Caki2 (cell line): ENCODE results near the gene CDK18. TPM values are rescaled to one million over a fixed set of nuclear protein-coding genes. Genes with fewer than 3 reads are reported as not detected.

Source experiments
- DNase-seq: peaks from one replicate; pipeline ENCODE4 v3.0.0-alpha.2; 2015; ENCODE audit warnings: low read depth
- in situ Hi-C: cut with HindIII; loops from 2 replicates; pipeline ENCODE4 v1.10.0; 2016; ENCODE audit warnings: low sequenced_read_pairs, low pct_unique_long_range_greater_than_20kb, mixed read lengths
- total RNA-seq: library from RNA; depleted of rRNA; stranded (reverse); fragments of >200 nt; shearing (Covaris generic); gene quantifications from 2 replicates; pipeline ENCODE4 v1.2.3, GENCODE V29; 2014; ENCODE audit warnings: low replicate concordance; rRNA removed

The CDK18 gene
- total RNA-seq, result 4.5 and 17.4 TPM in 2 replicates

DNA sequence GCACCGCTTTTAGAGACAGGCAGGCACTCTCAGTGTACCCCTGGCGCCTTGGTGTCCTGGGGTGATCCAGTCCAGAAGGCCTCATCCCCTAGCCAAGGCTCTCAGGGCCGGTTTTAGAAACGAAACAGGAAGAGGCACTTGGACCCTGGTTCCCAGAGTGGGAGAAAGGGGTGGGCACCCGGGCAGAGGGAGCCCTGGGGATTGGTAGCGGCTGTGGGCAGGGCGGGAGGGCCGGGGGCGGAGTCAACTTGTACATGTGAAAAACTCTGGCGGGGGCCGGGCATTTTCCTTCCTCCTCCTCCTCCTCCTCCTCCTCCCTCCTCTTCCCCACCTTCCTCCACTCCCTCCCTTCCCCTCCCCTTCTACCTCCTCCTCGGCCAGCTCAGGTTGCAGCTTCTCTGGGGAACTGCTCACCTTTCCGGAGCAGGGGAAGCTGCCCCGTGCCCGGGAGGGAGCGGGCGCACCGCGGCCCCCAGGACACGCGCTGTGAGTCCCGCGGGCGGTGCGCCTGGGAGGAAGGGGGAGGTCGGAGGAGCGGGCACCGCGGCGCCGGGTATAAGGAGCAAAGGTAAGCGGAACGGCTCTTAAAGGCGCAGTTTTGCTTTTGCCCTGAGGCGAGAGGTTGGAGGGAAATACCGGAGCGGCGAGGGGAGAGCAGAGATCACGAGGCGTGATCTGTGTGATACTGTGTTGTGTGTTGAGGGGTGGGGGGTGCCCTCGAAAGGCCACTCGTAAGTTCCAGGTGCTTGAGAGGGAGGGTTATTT lies at the start of gene CDK18:
TSS of gene CDK18 (plus strand) at position 359 of the 765 bp plus-strand sequence. CDS start 18,499 bp downstream, outside the sequence.
- in situ Hi-C loops, result no loop called here
- DNase-seq, result peak; percentile 85

DNA sequence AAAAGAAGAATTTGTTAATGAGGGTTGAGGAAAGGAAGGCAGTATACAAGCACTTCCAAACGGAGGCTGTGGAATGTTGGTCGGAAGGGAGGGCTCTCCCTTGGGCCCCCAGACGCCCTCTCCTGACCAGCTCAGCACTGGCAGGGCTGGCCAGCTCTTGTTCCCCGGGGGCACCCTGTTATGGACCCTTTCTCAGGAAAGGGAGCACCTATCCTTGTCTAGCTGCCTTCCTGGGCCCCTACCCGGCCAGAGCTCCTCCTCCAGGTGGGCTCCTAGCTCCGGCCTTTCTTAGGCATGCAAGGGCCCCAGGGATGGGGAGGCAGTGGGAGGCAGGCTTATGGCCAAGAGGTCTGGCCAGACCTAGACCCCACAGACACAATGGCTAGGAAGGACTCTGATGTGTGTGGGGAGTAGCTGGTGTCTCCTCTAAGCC lies 49.5 kb upstream of the CDK18 start:
- DNase-seq, result no peak
- in situ Hi-C loops, result no loop called here

DNA sequence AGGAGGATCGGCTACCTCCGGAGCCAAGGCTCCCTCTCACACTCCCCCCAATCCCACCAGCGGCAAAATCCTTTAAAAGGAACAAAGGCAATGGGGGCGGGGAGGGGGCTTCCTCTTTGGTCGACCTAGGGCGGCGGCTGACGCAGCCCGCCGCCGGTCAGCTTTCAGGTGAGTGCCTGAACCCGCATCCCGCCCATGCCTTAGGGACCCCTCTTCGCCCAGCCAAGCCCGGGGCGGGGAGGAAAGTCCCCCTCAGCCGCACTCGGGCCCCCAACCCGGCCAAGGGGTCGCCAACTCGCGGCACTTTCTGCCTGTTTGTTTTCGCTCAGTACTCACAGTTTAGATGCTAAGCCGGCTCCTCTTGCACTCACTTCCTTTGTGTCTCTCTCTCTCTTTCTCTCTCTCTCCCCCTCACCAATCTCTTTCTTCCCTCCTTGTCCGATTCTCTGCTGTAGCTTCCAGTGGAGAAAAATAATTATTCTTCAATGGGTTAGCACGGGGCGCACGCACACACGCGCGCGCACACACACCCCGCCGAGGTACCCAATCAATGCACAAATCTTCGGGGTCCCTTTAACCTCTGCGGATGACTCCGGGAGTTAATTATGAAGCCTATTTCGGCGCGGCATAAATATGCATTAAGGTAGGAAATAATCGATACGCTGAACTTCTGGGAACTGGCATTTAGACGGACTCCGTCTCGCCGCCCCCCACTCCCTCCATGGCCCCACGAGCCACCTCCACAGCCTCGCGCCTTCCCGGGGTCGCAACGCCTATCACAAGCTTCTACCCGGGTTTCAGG lies 48.7 kb upstream of the CDK18 start, which contains the start of gene BLACAT1:
TSS of gene BLACAT1 (minus strand) at position 465 of the 802 bp plus-strand sequence.
- in situ Hi-C loops, result no loop called here

DNA sequence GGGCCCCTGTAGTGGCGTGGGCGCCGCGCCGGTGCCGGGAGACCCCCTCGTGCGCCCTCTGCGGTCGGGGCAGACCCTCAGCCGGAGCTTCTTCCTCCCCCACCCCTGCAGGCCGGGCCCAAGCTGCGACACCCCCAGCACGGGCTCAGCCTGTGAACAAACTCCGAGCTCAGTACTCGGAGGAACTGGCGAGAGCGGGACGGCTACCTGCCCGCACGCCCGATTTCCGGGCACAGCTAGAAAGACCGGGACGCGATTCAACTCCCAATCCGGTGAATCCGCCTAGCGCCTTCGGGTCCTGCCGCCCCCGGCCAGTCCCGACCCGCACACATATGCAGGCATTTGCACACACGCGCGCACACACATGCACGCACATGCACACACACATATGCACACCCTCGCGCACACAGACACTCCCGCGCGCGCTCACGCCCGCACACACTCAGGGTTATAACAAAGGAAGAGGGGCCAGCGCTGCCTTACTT lies 48.0 kb upstream of the CDK18 start:
- DNase-seq, result no peak
- in situ Hi-C loops, result no loop called here

More for the DNA sequence above, 48.7 kb upstream of the CDK18 start, which contains the start of gene BLACAT1:
- no peak for DNase-seq

DNA sequence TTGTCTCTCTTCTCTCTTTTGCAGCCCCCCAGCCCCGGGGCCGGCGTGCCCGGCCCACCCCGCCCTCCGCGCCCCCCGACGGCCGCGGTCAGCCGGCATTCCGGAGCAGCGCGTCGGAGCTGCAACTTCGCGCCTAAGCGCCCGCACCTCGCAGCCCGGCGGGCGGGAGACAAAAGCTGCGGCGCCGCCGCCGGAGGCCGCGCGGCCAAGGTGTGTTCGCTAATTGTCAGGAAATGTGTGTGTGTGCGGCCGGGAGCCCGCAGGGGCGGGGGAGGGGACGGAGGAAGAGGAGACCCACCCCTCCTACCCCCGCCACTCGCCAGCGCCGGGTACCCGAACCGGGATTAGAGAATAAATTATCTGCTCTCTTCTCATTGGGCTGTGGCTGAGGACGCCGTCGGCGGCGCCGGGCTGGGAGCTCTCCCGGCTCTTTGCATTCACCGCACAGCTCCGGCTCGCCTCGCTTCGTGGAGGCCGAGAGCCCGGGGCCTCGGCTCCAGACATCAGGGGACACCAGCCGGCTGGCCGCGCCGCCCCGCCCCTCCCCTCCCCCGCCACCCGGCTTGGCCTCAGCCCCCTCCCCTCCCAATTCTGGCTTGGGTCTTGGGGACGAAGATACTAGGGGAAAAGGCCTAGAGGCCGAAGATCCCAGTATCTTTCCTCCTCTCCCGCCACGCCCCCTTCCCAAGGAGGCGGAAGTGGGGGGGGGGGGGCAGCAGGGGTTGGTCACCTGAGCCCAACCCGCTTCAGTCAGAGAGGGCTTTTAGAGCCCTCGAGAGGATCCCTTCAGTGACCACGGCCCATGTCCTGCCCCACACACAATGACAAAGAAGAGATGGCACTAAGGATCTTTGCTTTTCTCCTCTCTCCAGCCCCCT lies 47.4 kb upstream of the CDK18 start:
- no peak for DNase-seq
- in situ Hi-C loops, result no loop called here

DNA sequence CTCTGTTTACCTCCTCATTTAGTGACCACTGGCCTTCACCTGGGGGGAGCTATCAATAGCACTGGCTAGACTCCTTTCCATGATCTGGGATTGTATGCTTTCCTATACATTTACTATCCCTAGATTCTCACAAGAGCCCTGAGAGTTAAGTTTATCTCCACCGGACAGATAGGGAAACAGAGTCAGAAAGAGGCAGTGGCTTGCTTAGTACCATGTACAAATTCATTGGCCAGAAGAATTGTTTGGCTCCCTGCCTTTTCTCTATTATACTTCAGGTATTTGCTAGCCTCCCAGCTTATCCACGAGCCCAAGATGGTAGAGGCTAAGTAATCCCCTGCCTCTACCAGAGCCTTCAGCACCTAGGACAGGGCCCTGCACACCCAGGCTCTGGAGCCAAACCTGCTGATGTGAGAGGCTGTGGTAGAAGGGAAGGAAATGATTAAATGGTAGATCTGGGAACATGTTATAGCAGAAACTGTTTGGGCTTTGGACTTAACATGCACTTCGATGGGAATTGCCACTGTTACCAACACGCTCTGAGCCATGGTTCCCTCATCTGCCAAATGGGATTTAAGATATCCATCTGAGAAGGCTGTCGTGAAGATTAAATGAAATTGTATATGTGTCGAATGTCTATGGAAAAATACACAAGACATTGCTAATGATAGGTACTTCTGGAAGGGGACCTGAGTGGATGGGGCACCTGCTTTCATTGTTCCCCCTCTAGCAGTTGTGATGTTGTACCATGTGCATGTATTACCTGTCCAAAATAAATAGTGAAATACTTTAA lies 45.5 kb upstream of the CDK18 start:
- peak; percentile 46 for DNase-seq
- in situ Hi-C loops, result no loop called here

DNA sequence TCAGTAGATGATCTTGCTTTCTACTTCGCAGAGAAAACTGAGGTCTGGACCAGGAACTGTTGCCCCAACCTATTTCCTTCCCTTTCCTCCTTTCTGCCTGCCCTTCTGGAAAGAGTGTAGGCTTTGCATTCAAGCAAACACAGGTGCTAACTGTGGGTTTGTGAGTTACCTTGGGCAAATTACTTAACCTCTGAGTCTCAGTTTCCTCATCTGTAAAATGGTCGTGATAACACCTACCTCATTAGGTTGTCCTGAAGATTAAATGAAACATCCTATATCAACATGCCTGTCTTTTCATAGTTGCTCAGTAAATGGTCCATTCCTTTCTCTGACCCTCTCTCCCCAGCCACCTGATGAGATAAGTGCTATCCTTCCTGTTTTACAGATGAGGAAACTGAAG lies 39.1 kb upstream of the CDK18 start:
- in situ Hi-C loops, result no loop called here
- DNase-seq, result no peak

DNA sequence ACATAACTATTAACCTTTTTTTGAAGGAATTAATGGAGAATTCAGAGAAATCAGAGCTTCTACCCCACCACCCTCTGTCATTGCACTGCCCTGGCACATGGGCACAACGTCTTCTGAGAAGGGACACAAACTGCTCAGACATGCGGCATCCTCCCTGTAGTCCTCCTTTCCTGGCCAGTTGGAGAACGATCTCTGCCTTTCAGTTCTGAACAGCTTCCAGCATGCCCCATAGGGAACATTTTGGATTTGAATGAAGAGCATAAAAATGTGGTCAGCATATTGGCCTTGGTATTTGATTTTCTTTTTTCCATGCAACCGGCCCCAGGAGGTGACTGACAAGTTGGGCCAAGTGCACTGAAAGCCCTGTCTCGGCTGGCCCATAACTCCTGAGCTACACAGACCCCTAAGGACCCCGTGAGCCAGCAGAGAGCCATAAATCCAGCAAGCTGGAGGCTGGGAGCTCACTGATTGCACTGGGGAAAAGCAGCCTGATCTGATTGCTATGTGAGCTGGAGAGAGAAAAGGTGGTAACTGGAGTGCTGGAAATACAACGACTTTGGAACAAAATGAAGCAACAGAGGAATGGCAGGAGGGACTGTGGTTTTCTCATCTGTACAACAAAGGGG lies 37.8 kb upstream of the CDK18 start:
- in situ Hi-C loops, result no loop called here

DNA sequence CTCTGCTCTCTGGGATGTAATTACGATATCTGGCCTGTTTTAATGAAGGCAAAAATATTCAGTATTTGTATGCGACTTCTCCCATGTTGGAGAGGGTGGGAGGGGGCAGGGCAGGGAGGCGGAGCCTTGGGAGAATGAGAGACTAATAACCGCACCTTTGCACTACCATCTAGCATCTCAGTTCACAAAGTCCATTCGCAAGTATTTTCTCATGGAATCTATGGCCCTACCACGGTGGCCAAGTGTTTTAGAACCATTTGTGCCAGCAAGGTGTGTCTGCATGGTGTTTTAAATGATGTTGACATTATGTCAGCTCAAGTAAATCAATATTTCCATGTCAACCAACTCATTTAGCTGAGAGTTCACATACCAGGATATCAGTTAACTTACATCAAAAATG lies 34.3 kb upstream of the CDK18 start:
- in situ Hi-C loops, result no loop called here
- no peak for DNase-seq

More for the DNA sequence above, 37.8 kb upstream of the CDK18 start:
- DNase-seq, result no peak

DNA sequence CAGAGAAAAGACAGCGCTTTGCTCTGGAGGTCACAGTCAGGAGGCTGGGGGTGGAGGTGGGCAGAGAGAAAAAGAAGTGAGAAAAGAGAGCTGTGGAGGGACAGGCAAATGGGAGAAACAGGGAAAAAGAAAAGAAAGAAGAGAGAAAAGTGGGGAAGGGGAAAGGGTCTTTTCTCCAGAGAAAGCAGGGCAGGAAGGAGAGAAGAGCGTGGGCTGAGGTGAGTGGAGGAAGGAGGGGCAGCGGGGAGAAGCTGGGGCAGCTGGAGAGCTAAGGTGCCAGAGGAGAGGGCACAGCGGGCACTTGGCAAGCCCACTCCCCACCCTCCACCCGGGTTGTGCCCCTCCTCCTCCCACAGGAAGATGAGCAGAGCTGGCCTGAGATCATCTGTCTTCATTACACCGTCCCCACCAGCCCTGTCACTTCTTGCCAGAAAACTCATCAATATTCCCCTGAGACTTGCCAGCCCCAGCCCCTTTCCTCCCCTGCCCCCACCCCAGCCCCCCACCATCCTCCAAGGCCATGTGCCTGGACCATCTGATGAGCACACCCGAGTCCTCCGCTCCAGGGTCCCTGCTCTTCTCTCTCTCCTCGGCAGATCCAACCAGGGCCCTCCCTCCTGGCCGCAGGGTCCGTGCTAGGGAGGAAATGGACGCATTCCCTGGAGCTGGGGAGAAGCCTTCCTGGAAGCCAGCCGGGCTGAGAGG lies 31.6 kb upstream of the CDK18 start:
- no peak for DNase-seq
- in situ Hi-C loops, result no loop called here

DNA sequence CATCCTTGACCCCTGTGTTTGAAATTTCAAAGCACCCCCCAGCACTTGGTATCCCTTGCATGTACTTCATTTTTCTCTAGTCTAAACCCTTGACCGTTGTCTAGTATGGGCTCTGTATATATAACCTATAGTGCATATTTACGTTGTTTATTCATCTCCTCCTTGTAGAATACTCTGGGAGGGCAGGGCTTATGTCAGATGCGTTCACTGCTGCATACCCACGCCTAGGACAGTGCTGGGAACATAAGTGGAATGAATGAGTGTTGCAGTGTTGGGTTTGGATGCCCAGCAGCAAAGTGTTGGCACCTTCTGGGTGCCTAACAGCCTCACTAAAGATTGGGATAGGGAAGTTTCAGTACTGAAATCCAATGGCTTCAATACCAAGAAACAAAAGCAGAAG lies 31.0 kb upstream of the CDK18 start:
- no peak for DNase-seq
- in situ Hi-C loops, result no loop called here

DNA sequence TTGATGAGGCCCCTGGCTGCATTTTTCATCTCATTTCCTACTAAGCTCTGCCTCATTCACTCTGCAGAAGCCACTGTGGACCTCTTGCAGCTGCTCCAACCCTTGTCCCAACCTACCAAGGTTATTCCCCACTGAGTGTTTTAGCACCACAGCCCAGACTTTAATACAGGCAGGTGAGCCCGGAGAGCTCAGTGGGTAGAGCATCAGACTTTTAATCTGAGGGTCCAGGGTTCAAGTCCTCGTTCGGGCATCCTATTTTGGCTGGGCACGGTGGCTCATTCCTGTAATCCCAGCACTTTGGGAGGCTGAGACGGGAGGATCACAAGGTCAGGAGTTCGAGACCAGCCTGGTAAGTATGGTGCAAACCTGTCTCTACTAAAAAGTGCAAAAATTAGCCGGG lies 30.5 kb upstream of the CDK18 start:
- in situ Hi-C loops, result no loop called here
- no peak for DNase-seq

DNA sequence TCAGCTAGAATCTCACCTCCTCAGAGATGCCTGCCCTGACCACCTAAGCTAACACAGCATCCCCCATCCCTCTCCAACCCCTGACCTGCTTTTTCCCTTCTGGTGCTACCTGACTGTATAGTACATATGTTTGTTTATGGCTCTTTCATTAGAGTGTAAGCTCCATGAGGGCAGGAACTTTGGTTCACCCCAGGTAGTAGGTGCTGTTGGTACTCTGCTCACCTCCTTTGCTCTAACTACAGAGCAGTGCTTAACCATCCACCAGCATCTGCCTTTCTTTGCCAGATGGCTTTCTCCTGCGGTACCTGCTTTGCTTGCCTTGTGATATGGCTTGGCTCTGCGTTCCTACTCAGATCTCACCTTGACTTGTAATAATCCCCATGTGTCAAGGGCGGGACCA lies 29.9 kb upstream of the CDK18 start:
- in situ Hi-C loops, result no loop called here
- no peak for DNase-seq

DNA sequence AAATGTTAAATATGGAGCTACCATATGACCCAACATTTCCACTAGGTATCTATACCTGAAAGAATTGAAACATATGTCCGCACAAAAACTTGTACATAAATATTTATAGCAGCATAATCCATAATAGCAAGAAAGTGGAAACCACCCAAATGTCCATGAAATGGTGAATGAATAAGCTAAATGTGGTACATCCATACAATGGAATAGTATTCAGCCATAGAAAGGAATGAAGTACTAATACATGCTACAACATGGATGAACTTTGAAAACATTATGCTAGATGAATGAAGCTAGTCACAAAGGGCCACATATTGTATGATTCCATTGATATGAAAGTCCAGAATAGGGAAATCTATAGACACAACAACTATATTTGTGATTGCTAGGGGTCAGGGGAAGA lies 28.6 kb upstream of the CDK18 start:
- in situ Hi-C loops, result no loop called here
- no peak for DNase-seq

DNA sequence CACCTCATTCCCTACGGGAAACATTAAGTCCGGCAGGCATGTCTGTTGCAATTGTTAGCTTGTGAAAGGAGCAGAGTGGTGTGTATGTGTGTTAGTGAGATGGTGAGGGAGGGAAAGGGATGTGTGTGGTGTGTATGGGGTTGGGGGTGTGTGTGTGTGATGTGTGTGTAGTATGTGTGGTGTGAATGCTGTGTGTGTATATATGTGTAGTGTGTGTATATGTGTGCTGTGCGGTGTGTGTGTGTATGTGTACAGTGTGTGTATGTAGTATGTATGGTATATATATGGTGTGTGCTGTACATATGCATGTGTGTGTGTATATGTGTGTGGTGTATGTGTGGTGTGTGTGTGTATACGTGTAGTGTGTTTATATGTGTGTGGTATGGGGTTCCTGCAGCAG lies 27.8 kb upstream of the CDK18 start:
- DNase-seq, result no peak
- in situ Hi-C loops, result no loop called here

DNA sequence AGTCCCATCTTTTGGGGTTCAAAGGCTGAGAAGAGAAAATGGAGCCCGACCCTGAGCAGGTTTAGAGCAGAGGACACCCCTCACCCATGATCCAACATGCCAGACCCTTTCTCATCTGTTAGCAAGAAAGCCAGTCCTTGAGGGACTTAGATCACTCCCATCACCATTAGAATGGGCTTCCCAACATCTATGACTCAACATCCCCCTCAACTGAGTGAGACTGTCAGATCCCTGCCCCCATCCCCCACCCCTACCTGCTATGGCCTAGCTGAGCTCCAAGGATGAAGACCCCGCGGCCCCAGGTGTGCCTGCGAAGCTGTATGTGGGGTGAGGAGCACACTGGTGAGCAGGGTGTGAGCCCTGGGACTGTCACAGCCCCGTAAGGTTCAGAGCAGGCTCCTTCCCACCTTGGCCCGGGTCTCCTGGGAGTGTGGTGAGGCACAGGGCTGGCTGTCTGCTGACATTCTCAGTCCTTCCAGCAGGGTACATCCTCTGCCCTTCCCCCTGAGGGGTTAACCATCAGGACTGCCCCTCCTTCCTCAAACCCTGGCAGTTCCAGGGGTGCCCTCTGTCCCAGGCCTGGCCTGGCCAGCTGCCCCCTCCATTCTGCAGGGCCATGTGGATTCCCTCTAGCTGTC lies 27.2 kb upstream of the CDK18 start:
- DNase-seq, result no peak
- in situ Hi-C loops, result no loop called here
